ENCODE measurements around the gene SGF29.
"Not testable (repeated sequence)": the region's sequence is repeated elsewhere in the genome, so short reads cannot be mapped to it uniquely, and the experiment has no call there.

The SGF29 gene

GRCh38 chr16:28534542-28535373 is 19.0 kb upstream of the SGF29 start:
- DNase-seq: no peak

GRCh38 chr16:28537076-28537475 is 16.6 kb upstream of the SGF29 start:
- no peak for DNase-seq

- no peak for DNase-seq
Measured at GRCh38 chr16:28537964-28538732, 15.6 kb upstream of the SGF29 start.

GRCh38 chr16:28538733-28539596 is 14.8 kb upstream of the SGF29 start, which contains the start of gene NUPR1:
Gene NUPR1, minus strand, starts transcription at chr16:28538974. Its CDS starts 67 bp downstream, at chr16:28538907.
- DNase-seq: no peak

- DNase-seq: no peak
Measured at GRCh38 chr16:28540346-28540745, 13.4 kb upstream of the SGF29 start.

GRCh38 chr16:28542646-28543045 is 11.1 kb upstream of the SGF29 start:
- no peak for DNase-seq

GRCh38 chr16:28543072-28543471 is 10.6 kb upstream of the SGF29 start:
- DNase-seq: no peak

- DNase-seq: no peak
Measured at GRCh38 chr16:28544998-28545397, 8.7 kb upstream of the SGF29 start.

GRCh38 chr16:28545964-28546363 is 7.8 kb upstream of the SGF29 start:
- not testable (repeated sequence) for DNase-seq

- DNase-seq: no peak
Measured at GRCh38 chr16:28546626-28547025, 7.1 kb upstream of the SGF29 start.

GRCh38 chr16:28548306-28548802 is 5.4 kb upstream of the SGF29 start:
- DNase-seq: no peak

- no peak for DNase-seq
Measured at GRCh38 chr16:28549301-28549899, 4.3 kb upstream of the SGF29 start.

- no peak for DNase-seq
Measured at GRCh38 chr16:28554634-28555423, 1.1 kb downstream of the SGF29 start.

GRCh38 chr16:28555561-28555960 is 1.8 kb downstream of the SGF29 start:
- no peak for DNase-seq

GRCh38 chr16:28556914-28557320 is 3.2 kb downstream of the SGF29 start:
- no peak for DNase-seq

GRCh38 chr16:28558456-28558855 is 4.7 kb downstream of the SGF29 start:
- no peak for DNase-seq

- no peak for DNase-seq
Measured at GRCh38 chr16:28561557-28562187, 8.0 kb downstream of the SGF29 start.

- DNase-seq: no peak
Measured at GRCh38 chr16:28562199-28562598, 8.5 kb downstream of the SGF29 start.

- no peak for DNase-seq
Measured at GRCh38 chr16:28563218-28563617, 9.5 kb downstream of the SGF29 start.

GRCh38 chr16:28566233-28566925 is 12.7 kb downstream of the SGF29 start:
- DNase-seq: not testable (repeated sequence)

All from activated CD4-positive, alpha-beta T cell treated with anti-CD3 and anti-CD28 coated beads for 1 hour (primary cell).